Inferior parietal cortex (tissue), 1 donor: ENCODE measurements around the gene ADCY1.
"Not testable (repeated sequence)": the region's sequence is repeated elsewhere in the genome, so short reads cannot be mapped to it uniquely, and the experiment has no call there.

Experiments
- DNase-seq: peaks from one replicate; pipeline ENCODE4 v3.0.0-alpha.2; 2016; ENCODE audit errors: extremely low spot score

ADCY1 gene

DNA sequence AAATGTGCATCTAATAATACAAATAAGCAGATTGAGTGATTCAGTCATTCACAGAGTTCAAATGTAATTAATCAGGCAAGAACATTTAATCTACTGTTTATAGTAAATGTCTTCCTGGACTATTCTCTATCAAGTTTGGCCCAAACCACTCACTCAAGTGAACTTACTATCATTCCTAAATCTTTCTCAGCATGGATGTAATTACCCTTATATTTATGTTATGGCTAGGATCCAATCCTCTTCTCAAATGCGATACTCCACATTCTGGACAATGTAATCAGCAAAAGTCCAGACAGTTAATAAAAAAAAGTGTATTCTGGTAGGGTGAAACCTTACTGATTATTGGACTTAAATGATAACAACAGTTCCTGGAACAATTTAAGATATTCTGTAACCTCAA lies 185.3 kb downstream of the ADCY1 start:
- not testable (repeated sequence) for DNase-seq

- DNase-seq = not testable (repeated sequence)
These were observed 187.5 kb downstream of the ADCY1 start for GRCh38 chr7:45761545-45762205.

GRCh38 chr7:45762225-45762994 lies 188.2 kb downstream of the ADCY1 start:
- DNase-seq = not testable (repeated sequence)

GRCh38 chr7:45768516-45769394 lies 194.6 kb downstream of the ADCY1 start:
- DNase-seq = peak; percentile 98

GRCh38 chr7:45769626-45770025 lies 195.5 kb downstream of the ADCY1 start:
- not testable (repeated sequence) for DNase-seq
